Raji (cell line): ENCODE measurements around the gene MOXD1.

Source experiments
- POLR2A ChIP-seq: IDR thresholded peaks from 2 replicates; pipeline ENCODE4 v1.6.1; 2011; ENCODE audit warnings: low read depth, low read length, control low read depth; ENCODE audit not compliant: insufficient read depth

Gene MOXD1

DNA sequence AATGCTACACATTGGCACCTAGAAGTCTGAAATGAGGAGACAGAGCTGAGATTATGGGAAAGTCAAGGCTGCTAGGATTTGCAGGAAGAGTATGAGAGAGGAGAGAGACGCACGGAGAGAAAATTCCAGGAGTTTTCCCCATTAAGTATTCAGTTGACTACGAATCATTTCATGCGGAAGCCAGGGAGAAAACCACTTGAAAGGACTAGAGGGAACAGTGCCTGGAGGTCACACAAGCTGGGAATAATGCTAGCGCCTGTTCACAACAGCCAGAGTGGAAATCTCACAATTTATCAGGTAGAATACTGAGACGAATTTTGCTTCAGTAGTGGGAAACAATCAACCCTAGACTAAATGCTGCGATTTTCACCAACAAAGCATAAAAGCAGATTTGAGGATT is 118.6 kb downstream of the MOXD1 start:
- no peak for TF ChIP-seq POLR2A

DNA sequence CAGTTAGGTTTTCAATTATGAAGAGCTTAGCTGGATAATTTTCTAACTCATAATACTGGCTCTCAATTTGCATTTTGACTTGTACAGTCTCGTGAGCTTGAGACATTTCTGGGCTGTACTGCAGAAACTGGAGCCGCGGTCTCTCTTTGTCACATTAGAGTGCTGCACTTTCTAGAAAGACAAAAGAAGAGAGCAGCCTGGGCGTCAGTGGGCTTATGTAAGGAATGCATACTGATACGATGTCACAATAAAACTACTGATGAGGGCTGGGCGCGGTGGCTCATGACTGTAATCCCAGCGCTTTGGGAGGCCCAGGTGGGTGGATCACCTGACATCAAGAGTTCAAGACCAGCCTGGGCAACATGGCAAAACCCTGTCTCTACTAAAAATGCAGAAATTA is 120.8 kb downstream of the MOXD1 start:
- TF ChIP-seq POLR2A: no peak

DNA sequence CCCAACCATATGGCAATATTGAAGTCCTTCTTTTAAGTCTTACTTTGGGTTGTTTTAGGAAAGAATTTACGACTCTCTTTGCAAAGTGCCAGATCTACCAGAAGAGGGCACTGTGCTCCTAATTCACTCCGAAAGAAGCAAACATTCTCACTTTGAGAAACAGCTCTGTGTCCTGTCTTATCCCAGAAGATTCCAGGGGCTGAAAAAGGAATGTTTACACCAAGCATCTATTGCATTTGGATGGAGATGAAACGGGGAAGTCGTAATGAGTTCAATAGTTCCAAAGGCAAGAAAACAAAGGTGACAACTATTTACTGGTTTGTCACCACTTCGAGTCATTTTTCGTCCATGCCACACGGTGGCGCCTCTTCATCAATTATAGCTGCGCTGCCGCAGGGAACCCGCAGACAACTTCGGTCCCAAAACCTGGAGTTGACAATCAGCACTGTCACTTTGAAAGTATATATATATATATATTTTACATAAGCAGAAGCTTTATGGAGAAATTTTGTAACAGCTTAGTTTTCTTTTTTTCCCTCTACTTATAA is 121.6 kb downstream of the MOXD1 start:
- no peak for TF ChIP-seq POLR2A

DNA sequence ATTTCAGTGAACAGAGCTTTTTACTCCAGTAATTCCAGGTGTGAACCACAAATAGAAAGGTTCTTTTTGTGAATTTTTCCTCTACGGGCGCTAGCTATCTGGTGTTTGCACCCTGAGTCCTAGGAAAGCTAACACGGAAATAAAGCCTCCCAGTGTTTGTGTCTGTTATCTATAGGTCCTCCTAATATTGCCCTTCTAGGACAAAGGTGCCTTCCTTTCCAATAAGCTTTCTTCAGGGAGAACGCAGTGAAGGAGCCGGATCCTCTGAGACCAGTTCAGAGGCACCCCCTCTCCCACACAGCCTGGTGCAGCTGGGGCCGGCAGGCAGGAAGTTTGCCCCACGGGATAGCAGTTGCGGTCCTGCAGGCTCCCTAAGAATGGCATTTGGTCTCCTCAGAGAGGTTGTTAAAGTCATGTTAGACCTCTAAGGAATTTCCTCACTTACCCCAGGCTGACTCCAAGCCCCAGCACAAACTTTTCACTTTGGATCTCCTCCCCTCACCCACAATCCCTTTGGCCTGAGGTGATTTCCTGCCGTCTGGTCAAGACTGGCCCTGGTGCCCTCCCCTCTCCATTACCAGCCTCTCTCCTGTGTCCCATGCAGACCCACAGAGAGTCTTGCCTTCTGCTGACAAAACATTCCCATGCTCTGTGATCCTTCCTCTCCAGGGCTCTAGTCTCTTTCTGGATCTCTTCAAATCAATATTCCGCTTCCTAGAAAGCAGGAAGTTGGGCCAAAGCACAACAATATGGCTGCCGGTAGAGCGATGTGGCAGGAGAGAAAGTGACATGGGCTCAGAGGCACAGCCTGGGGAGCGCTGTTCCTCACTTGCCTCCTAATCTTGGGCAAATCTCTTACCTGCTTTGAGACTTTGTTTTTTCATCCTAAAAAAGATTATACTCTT is 126.0 kb downstream of the MOXD1 start:
- TF ChIP-seq POLR2A: no peak

DNA sequence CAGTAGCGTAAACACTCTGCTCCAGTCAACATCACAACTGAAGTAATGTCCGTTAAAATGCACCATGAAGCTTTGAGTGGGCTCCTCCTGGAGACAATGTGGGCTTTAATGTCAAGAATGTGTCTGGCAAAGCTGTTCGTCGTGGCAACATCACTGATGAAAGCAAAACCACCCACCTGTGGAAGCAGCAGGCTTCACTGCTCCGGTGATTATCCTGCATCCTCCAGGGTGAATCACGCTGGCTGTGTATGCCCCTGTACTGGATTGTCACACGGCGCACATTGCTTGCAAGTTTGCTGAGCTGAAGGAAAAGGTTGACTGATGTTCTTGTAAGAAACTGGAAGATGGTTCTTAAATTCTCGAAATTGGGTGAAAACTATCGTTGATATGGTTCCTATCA is 128.5 kb downstream of the MOXD1 start:
- no peak for TF ChIP-seq POLR2A

DNA sequence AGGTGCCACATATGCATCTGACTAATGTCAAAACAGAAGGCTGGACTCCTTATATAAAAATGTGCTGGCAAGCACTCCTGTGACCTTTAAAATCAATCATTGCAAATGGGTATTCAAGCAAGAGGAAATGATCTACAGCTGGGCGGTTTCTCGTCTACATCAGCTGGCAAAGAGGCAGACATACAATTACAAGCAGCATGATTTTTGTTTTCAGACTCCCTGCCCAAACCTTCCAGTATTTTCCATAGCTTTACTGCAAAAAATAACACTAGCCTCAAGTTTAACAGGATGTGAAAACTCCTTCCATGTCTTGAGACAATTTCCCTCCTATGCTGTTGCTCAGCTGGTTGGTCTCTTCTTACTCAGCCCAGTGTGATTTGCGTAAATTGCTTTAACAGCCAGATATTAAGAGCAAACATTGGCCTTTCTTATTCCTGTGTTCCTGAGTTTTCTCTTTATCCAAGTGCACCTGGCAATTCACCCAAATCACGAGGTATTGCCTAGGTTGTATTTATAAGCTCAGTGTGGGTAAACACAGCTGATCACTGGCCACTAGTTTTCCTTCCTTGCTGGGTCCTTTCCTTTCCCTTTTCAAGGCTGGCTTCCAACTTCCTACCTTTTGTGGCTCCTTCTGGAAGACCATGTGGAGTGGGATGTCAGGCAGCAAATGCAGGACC is 130.4 kb downstream of the MOXD1 start:
- no peak for TF ChIP-seq POLR2A

DNA sequence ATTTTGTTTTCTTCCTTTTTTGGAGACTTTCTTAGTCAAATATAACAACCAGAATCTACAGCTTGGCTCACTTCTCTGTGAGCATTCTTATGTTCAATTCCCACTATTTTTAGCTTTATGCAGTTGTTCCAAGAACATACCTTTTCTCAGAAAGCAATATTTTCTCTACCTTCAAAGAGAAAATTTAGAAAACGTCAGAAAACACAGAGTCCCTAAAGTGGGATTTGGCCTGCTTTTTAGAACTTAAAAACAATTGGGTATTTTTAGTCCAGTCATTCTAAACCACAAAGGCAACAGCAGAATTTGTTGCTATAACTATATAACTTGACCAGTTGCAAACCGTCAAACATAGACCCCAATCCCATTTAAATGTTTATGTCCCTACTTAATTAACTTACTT is 133.1 kb downstream of the MOXD1 start:
- TF ChIP-seq POLR2A: no peak

DNA sequence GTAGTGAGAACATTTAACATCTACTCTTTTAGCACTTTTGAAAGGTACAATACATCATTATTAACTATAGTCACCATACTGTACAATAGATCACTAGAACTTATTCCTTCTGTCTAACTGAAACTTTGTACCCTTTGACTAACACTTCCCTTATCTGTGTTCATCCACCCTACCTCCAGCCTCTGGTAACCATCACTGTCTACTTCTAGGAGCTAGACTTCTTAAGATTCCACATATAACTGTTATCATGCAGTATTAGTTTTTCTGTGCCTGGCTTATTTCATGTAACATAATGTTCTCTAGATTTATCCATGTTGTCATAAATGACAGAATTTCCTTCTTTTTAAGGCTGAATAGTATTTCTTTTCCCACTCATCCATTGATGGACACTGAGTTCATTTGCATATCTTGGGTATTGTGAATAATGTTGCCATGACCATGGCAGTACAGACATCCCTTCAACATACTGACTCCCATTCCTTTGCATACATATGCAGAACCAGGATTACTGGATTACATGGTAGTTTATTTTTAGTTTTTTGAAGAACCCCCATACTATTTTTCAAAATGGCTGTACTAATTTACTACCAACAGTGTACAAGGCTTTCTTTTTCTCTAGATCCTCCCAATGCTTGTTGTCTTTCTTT is 135.7 kb downstream of the MOXD1 start:
- no peak for TF ChIP-seq POLR2A

DNA sequence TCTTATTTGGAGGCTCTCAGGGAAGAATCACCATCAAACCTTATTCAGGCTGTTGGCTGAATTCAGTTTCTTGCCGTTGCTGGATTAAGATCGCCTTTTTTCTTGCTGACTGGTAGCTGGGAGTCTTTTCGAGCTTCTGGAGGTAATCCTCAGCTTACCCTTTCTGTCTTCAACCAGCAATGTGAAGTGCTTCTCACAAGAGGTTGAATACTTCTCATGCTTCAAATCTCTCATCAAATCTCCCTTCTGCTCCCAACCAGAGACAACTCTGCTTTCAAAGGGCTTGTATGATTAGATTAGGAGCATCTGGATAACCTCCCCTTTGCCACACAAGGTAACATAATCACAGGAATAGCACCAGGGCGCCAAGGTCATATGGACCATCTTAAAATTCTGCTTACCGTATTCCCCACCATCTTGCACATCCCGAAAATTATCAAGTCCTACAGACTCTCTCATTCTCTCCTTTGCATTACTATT is 137.2 kb downstream of the MOXD1 start:
- TF ChIP-seq POLR2A: no peak

DNA sequence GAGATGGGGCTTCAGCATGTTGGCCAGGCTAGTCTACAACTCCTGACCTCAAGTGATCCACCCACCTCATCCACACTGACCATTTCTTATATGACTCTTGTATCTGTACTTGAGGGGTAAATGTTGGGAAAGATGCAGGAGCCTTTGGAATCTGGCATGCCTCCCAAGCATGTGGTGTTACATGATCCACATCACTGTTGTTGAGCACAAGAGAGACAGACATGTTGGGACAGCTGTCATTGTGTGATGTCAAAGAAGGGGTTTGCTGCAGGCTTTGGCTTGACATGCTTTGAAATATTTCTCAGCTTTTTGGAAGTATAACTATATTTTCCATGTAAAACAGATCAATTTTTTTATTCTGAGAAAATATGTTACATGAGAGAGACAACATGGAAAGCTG is 139.9 kb downstream of the MOXD1 start:
- no peak for TF ChIP-seq POLR2A

DNA sequence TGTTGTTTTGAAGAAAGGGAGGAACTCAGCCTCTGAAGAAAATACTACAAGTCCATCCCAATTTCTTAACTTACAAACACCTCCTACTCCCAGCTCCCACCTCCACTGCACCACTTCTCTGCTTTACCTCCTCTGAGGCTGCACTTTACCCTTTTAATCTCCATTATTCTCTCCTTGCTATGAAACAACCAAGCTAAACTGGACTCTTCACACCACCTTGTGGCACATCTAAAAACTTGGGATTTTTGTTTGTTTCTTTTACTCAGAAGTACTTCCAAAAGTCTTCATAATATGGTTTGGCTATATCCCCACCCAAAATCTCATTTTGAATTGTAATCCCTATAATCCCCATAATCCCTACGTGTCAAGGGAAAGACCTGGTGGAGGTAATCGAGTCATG is 142.2 kb downstream of the MOXD1 start:
- TF ChIP-seq POLR2A: no peak

DNA sequence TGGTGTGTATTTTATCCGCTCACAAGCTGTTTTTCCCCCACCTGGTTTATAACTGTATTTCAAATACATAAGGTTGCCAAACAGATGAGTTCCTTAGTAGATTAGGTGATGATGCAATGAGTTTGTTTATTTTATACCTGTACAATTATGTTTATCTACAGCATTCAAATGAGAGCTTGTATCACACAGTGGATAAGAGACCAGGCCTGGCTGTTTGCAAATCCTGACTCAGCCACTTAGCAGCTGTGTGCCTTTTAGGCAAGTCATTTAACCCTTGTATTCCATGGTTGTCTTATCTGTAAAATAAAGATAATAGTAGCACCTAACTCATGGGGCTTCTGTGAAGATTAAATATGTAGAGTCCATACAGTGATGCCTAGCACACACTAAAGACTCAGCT is 143.7 kb downstream of the MOXD1 start:
- TF ChIP-seq POLR2A: no peak

DNA sequence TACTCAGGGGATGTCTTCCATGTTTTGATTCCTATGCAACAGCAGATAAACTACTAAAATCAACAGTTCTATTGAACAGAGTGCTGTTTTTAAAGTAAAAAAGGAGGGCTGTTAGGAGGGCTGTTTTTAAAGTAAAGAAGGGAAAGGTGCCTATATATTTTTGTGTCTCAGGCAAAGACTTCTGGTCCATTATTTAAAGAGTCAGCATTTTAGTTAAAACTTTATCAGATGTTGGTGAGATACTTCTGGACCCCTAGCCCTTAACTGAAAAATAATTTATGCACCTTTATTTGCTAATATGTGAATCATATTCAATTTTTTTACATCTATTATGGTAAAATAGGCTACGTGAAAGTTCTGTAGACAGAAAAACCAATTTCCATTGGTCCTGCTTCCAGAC is 144.8 kb downstream of the MOXD1 start:
- TF ChIP-seq POLR2A: no peak

DNA sequence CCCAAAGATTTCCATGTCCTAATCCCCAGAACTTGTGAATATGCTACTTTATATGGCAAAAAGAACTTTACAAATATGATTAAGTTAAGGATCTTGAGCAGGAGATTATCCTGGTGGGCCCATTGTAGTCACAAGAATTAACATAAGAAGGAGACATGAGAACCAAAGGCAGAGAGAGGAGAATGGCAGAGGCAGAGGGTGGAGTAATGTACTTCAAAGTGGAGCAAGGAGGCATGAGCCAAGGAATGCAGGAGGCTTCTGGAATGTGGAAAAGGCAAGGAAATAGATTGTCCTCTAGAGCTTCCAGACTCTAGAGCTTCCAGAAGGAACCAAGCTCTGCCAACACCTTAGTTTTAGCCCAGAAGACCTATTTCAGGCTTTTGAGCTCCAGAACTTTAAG is 147.4 kb downstream of the MOXD1 start:
- TF ChIP-seq POLR2A: no peak

DNA sequence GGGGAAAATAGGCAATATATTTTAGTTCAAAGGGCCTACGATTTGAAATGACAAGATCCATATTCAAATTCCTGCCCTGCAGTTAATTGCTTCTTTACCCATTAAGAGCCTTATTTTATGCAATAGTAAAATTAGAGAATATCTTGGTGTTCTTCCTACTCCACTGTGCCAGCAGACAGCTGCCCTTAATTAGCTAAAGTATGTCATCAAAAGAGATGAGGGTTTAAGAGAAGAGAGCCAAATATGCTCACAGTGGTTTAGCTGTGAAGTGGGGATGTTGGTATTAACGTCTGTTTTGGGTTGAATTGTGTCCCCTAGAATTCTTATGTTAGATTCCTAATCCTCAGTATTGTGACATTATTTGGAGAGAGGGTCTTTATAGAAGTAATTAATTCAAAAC is 148.1 kb downstream of the MOXD1 start:
- no peak for TF ChIP-seq POLR2A
